DOHH2 (cell line): ENCODE data around the gene DLG5.

Source experiments
- H3F3A ChIP-seq: fragments of 200-600 bp; sonication (generic), shearing (Covaris generic); 2 replicates; pipeline ENCODE4 v1.6.0; 2016; ENCODE audit warnings: antibody characterized with exemption, mild to moderate bottlenecking; ENCODE audit not compliant: control insufficient read depth, insufficient read depth
- H3K27ac ChIP-seq: fragments of 200-600 bp; sonication (generic); 2 replicates; pipeline ENCODE4 v1.5.1; 2014; ENCODE audit warnings: low read depth, mild to moderate bottlenecking, low read length, moderate library complexity
- H3K27me3 ChIP-seq: fragments of 200-600 bp; sonication (generic); 2 replicates; pipeline ENCODE4 v1.6.1; 2014; ENCODE audit warnings: mild to moderate bottlenecking, low read length, mixed read lengths; ENCODE audit not compliant: control insufficient read depth
- H3K36me3 ChIP-seq: fragments of 200-600 bp; sonication (generic); 2 replicates; pipeline ENCODE4 v1.6.1; 2014; ENCODE audit warnings: mild to moderate bottlenecking, low read length, moderate library complexity, mixed read lengths; ENCODE audit not compliant: control insufficient read depth
- H3K4me1 ChIP-seq: fragments of 200-600 bp; sonication (generic); 2 replicates; pipeline ENCODE4 v1.6.1; 2014; ENCODE audit warnings: mild to moderate bottlenecking, low read length, mixed read lengths; ENCODE audit not compliant: control insufficient read depth
- H3K4me2 ChIP-seq: fragments of 200-600 bp; sonication (generic); 2 replicates; pipeline ENCODE4 v1.6.0; 2014; ENCODE audit warnings: mild to moderate bottlenecking, low read length, moderate library complexity
- H3K4me3 ChIP-seq: fragments of 200-600 bp; sonication (generic); 2 replicates; pipeline ENCODE4 v1.5.1; 2014; ENCODE audit warnings: mild to moderate bottlenecking, low read length, mixed read lengths
- H3K79me2 ChIP-seq: fragments of 200-600 bp; sonication (generic); 2 replicates; pipeline ENCODE4 v1.6.1; 2014; ENCODE audit warnings: mild to moderate bottlenecking, low read length, mixed read lengths; ENCODE audit not compliant: control insufficient read depth
- H3K9me2 ChIP-seq: fragments of 200-600 bp; sonication (generic); replicated peaks from 2 replicates; pipeline ENCODE4 v1.6.1; 2014; ENCODE audit warnings: mild to moderate bottlenecking, low read length, mixed read lengths; ENCODE audit not compliant: control insufficient read depth
- H3K9me3 ChIP-seq: fragments of 200-600 bp; sonication (generic); 2 replicates; pipeline ENCODE4 v1.6.1; 2014; ENCODE audit warnings: antibody characterized with exemption, low read length, mixed read lengths; ENCODE audit not compliant: control insufficient read depth, insufficient read depth
- H4K20me1 ChIP-seq: fragments of 200-600 bp; sonication (generic); 2 replicates; pipeline ENCODE4 v1.6.0; 2014; ENCODE audit warnings: low read depth, mild to moderate bottlenecking, antibody characterized with exemption, low read length, moderate library complexity; ENCODE audit not compliant: control insufficient read depth, insufficient read depth
- EZH2phosphoT487 ChIP-seq: fragments of 200-600 bp; sonication (generic); IDR thresholded peaks from 2 replicates; pipeline ENCODE4 v1.6.1; 2017; ENCODE audit warnings: borderline replicate concordance, mild to moderate bottlenecking, antibody characterized with exemption, low read length, moderate library complexity, mixed read lengths
- TF ChIP-seq, protein P1 (sequence below): fragments of 200-600 bp; sonication (generic); IDR thresholded peaks from one replicate; pipeline ENCODE4 v1.5.1; 2014; ENCODE audit warnings: antibody characterized with exemption, mild to moderate bottlenecking, low read depth, low read length; ENCODE audit not compliant: poor library complexity, severe bottlenecking

The DLG5 gene

GRCh38 chr10:77823811-77824542 lies 102.6 kb downstream of the DLG5 start:
- TF ChIP-seq, protein P1, sequence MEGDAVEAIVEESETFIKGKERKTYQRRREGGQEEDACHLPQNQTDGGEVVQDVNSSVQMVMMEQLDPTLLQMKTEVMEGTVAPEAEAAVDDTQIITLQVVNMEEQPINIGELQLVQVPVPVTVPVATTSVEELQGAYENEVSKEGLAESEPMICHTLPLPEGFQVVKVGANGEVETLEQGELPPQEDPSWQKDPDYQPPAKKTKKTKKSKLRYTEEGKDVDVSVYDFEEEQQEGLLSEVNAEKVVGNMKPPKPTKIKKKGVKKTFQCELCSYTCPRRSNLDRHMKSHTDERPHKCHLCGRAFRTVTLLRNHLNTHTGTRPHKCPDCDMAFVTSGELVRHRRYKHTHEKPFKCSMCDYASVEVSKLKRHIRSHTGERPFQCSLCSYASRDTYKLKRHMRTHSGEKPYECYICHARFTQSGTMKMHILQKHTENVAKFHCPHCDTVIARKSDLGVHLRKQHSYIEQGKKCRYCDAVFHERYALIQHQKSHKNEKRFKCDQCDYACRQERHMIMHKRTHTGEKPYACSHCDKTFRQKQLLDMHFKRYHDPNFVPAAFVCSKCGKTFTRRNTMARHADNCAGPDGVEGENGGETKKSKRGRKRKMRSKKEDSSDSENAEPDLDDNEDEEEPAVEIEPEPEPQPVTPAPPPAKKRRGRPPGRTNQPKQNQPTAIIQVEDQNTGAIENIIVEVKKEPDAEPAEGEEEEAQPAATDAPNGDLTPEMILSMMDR = no peak
- no peak for TF ChIP-seq EZH2phosphoT487
- Histone ChIP-seq H3F3A (no peaks in the 10 kb centered on the region), H3K4me1 (no peaks in the 10 kb centered on the region), H3K4me2 (no peak overlapping the region), H3K9me3 (no peaks in the 10 kb centered on the region), H3K9me2 (no peaks in the 10 kb centered on the region), H3K27ac (no peak overlapping the region), H3K27me3 (no peaks in the 10 kb centered on the region), H3K4me3 (no peak overlapping the region), H4K20me1 (no peaks in the 10 kb centered on the region), H3K79me2 (no peaks in the 10 kb centered on the region), H3K36me3 (no peaks in the 10 kb centered on the region)

GRCh38 chr10:77821551-77821950 lies 105.0 kb downstream of the DLG5 start:
- Histone ChIP-seq H3K4me2 (no peak overlapping the region), H3K79me2 (no peaks in the 10 kb centered on the region)

DNA sequence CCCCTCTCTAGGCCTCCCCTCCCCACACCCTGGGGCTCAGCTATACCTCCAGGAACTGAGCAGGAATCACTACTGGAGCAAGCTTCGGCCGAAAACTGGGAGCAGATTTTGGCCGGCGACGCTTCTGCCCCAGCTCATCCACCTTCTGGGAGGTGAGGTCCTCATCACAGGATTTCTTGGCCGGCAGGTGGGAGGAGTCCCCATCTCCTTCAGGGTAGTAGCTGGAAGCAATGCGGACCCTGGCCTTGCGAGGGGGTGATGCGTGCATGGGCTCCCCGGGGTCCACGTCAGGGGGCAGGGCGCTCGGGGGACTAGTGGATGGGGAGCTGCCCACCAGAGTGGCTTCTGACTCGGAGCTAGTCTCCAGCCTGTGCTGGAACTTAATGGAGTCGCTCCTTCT lies 105.5 kb downstream of the DLG5 start:
- Histone ChIP-seq H3K27ac (no peak overlapping the region), H3K9me2 (no peaks in the 10 kb centered on the region), H3K4me1 (no peaks in the 10 kb centered on the region), H3K27me3 (no peaks in the 10 kb centered on the region), H3K4me3 (no peak overlapping the region), H4K20me1 (no peaks in the 10 kb centered on the region), H3F3A (no peaks in the 10 kb centered on the region), H3K9me3 (no peaks in the 10 kb centered on the region), H3K4me2 (no peak overlapping the region), H3K36me3 (no peaks in the 10 kb centered on the region), H3K79me2 (no peaks in the 10 kb centered on the region)
- TF ChIP-seq, protein P1 = no peak

More at GRCh38 chr10:77821551-77821950, 105.0 kb downstream of the DLG5 start:
- no peak overlapping the region for H3K4me3 ChIP-seq
- TF ChIP-seq EZH2phosphoT487 = no peak
- TF ChIP-seq, protein P1 = no peak
- H4K20me1 ChIP-seq = no peaks in the 10 kb centered on the region
- no peaks in the 10 kb centered on the region for H3K36me3 ChIP-seq
- no peaks in the 10 kb centered on the region for H3K27me3 ChIP-seq
- H3K4me1 ChIP-seq = no peaks in the 10 kb centered on the region
- H3K27ac ChIP-seq = no peak overlapping the region
- H3K9me2 ChIP-seq = no peaks in the 10 kb centered on the region
- no peaks in the 10 kb centered on the region for H3K9me3 ChIP-seq
- H3F3A ChIP-seq = no peaks in the 10 kb centered on the region
